Gastroesophageal sphincter (tissue), 3 donors: ENCODE measurements around the gene SSR4.

ENCODE experiments used
- CTCF ChIP-seq, 4 experiments: fragments of 200-600 bp in 2 of 4; fragments of 450-650 bp in 2 of 4; sonication (generic) in 1 of 4; IDR thresholded peaks; one replicate each; pipeline ENCODE4 v1.5.1; 2017 to 2019; ENCODE audit warnings: antibody characterized with exemption in 4 of 4, mild to moderate bottlenecking in 2 of 4, moderate library complexity in 2 of 4
- POLR2A ChIP-seq, 2 donors: fragments of 450-650 bp; IDR thresholded peaks; one replicate each; pipeline ENCODE4 v1.6.1; 2017; ENCODE audit warnings: antibody characterized with exemption in 2 of 2, mild to moderate bottlenecking in 2 of 2, moderate library complexity in 1 of 2
- POLR2AphosphoS5 ChIP-seq: sonication (generic); formaldehyde crosslinking; IDR thresholded peaks from one replicate; pipeline ENCODE4 v1.6.1; 2017; ENCODE audit warnings: antibody characterized with exemption

- TF ChIP-seq CTCF (IDR thresholded peaks at IDR 0.05) (no peak), POLR2A (IDR thresholded peaks at IDR 0.05) (no peak), POLR2AphosphoS5 (no peak)
These were observed 8.1 kb downstream of the SSR4 start for GRCh38 chrX:153802513-153803045.
